HG02763 (cell line): ENCODE results near the gene NUP188.
"Not testable (repeated sequence)": the region's sequence is repeated elsewhere in the genome, so short reads cannot be mapped to it uniquely, and the experiment has no call there.

Source experiments
- ATAC-seq: cut with Tn5 transposase; IDR thresholded peaks from one replicate; pipeline ENCODE4 v1.9.1; 2021; ENCODE audit warnings: mild to moderate bottlenecking, moderate library complexity; ENCODE audit not compliant: unreplicated experiment

The NUP188 gene

DNA sequence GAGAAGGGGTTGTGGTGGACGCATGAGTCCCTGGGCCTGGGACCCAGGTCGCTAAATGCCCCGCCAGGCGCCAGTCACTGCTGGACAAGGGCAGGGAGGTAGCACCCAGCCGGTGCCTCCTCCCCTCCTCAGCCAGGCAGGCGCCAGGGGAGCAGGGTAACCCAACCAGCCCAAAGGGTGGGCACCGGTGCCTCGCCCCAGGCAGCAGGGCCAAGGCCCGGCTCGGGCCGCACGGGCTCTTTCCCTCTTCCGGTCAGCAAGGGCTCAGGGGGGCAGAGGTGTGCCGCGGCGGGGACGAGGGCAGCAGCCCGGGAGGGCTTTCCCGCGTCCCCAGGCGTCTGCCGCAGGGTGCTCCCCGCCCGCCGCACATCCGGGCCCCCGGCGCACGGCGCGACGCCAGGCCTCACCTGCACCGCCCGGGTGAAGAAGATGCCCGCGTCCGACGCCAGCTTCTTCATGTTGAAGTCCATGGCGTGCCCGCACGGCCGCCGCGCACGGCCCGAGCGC is 80.2 kb downstream of the NUP188 start:
- peak; percentile 3 for ATAC-seq

DNA sequence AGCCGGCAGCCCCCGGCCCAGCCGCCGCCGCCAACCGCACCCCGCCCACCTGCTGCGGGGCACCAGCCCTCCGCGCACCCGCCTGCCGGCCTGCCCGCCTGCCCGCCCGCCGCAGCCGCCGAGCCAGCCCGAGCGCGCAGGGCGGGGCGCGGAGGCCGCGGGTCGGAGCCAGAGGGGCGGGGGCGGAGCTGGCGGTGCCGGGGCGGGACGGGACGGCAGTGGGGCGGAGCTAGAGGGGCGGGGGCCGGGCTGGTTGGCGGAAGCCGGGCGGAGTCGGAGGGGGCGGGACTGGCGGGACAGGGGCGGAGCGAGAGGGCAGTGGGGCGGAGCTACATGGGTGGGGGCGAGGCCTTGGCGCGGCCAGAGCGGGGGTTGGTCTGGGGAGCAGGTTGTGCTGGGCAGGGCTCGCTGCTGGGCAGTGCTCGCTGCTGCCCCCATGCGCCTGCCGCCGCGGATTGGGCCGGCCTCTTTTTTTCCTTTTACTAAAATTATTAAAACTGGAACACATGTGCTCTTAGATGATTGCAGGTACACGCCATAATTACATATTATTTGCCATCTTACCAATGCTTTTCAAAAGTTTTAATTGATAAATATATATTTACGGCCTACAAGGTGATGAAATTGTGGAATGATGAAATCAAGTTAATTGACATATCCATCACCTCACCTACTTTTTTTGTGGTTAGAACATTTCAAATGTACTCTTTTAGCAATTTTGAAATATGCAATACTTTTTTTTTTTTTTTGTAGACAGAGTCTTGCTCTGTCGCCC is 80.9 kb downstream of the NUP188 start, which contains the start of gene SH3GLB2:
Gene SH3GLB2 (minus strand): TSS at position 140 of the 775 bp plus-strand sequence. CDS start 177 bp downstream, outside the sequence.
- ATAC-seq, result peak; percentile 82

GRCh38 chr9:129030191-129030590 is 82.7 kb downstream of the NUP188 start:
- ATAC-seq, result no peak

GRCh38 chr9:129031514-129031913 is 84.0 kb downstream of the NUP188 start:
- no peak for ATAC-seq

- no peak for ATAC-seq
Observed at GRCh38 chr9:129032541-129033159, 85.2 kb downstream of the NUP188 start.

- ATAC-seq, result no peak
Observed at GRCh38 chr9:129033216-129033615, 85.7 kb downstream of the NUP188 start.

- not testable (repeated sequence) for ATAC-seq
Observed at GRCh38 chr9:129035838-129036237, 88.3 kb downstream of the NUP188 start.

GRCh38 chr9:129036241-129036922 is 88.9 kb downstream of the NUP188 start, which contains the start of gene MIGA2:
TSS of gene MIGA2 (plus strand) at chr9:129036626. CDS start at chr9:129040595, 3,969 bp downstream.
- peak; percentile 96 for ATAC-seq

DNA sequence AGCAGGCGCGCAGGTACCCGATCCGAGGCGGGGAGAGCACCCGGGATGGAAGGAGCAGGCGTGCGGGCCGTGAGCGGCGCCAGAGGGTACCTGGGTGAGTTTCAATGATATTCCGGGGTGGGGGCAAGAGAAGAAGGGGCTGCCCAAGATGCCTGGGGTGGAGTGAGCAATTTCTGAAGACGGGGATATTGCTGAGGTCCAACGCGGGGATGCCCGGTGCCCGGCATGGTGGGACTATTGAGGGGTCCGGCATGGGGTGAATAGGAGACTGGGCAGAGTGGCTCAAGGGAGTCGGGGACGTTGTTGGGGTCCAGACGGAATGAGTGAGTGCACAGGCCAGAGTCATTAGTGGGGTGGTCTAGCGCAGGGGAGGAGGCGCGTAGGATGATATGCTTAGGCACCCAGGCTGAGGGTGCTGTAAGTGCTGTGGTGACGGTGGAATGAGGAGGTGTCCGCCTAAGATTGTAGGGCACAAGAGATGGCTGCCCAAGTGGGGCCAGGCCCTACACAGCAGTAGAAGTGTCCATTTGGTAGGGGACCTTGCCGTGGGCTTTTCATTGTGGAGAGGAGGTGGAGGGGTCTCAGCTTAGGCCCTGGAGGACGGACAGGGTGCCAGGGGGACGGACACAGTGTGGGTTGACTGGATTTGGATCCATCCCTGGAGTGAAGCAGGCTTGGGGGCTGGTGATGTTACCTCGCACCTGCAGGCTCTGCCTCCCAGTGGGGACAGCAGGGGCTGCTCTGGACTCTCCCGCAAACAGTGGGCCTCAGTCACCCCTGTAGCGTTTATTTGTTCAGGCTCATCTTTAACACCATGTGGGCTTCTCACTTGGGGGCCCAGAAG is 89.6 kb downstream of the NUP188 start:
- no peak for ATAC-seq

DNA sequence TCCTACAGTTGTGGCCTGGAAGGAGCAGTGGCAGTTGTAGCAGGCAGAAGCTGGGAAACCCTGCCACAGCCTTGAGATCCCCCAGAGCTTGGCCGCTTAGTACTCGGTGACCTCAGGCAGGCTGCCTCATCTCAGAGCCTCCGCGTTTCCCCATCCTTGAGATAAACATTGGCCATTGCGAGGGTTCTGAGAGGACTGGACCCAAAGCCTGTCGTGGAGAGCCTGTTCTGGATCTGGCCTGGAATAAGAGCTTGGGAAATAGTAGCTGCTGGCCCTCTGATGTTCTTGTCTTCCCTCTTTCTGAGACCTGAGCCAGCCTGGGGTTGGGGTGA is 90.2 kb downstream of the NUP188 start:
- ATAC-seq, result no peak

- no peak for ATAC-seq
Observed at GRCh38 chr9:129038109-129038852, 90.8 kb downstream of the NUP188 start.

DNA sequence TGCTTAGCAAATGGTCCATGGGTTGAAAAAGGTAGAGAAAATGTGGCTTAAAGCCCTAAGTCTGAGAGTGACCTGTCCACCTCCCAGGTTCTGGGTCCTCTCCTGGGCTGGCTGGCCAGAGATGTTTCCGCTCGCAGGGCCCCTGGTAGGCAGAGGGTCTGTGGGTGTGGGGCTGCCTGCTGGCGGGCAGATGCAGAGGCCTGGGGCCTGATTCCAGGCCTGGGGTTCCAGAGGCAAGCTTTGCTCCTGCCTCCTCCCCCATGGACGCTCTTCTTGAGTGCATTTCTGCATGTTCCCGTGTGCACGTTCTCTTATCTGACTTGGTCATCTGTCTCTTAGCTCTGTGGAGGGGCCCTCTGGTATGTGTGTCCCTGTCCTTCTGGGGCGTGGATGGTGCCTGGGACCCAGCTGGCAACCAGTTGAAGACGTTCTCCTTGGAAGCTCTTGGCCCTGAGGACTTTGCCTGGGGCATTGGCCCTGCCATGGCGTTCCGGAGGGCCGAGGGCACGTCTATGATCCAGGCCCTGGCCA is 92.7 kb downstream of the NUP188 start:
- no peak for ATAC-seq

GRCh38 chr9:129042016-129042415 is 94.5 kb downstream of the NUP188 start:
- no peak for ATAC-seq

DNA sequence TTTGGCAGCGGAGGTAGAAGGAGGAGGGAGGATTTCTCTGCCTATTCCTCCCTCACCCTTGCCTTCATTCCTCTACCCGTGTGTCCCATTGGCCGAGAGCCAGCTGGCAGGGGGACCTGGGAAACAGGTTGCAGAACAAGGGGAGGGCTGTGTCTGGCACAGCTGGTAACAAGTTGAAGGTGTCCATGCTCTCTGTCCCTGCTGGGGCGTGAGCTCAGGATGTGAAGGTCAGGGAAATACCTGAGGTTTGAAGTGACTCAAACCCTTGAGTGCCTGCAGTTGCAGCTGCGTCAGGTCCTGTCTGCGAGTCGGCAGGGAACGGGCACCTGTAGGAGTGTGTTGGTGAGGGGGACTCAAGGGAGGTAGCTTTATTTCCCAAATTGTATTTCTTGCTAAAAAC is 105.1 kb downstream of the NUP188 start:
- no peak for ATAC-seq

GRCh38 chr9:129053020-129053419 is 105.5 kb downstream of the NUP188 start:
- ATAC-seq, result no peak

GRCh38 chr9:129054163-129054851 is 106.8 kb downstream of the NUP188 start:
- ATAC-seq, result no peak
